HG03135 (cell line): ENCODE data around the gene C1QA.

Experiments used
- ATAC-seq: cut with Tn5 transposase; IDR thresholded peaks from one replicate; pipeline ENCODE4 v1.9.1; 2021; ENCODE audit warnings: mild to moderate bottlenecking, moderate library complexity; ENCODE audit not compliant: unreplicated experiment

C1QA gene

GRCh38 chr1:22612671-22613571 lies 23.5 kb upstream of the C1QA start:
- no peak for ATAC-seq

GRCh38 chr1:22613572-22613918 lies 22.9 kb upstream of the C1QA start:
- ATAC-seq = no peak

- no peak for ATAC-seq
Measured at GRCh38 chr1:22613951-22614350, 22.5 kb upstream of the C1QA start.

GRCh38 chr1:22615886-22616285 lies 20.5 kb upstream of the C1QA start:
- ATAC-seq = no peak

GRCh38 chr1:22616571-22616970 lies 19.9 kb upstream of the C1QA start:
- no peak for ATAC-seq

GRCh38 chr1:22618056-22618455 lies 18.4 kb upstream of the C1QA start:
- ATAC-seq = no peak

GRCh38 chr1:22619252-22619651 lies 17.2 kb upstream of the C1QA start:
- ATAC-seq = no peak

- no peak for ATAC-seq
Measured at GRCh38 chr1:22619798-22620197, 16.6 kb upstream of the C1QA start.

- ATAC-seq = no peak
Measured at GRCh38 chr1:22621761-22622160, 14.7 kb upstream of the C1QA start.

GRCh38 chr1:22625262-22625925 lies 11.0 kb upstream of the C1QA start:
- no peak for ATAC-seq

- no peak for ATAC-seq
Measured at GRCh38 chr1:22626237-22627157, 9.9 kb upstream of the C1QA start.

GRCh38 chr1:22627331-22627730 lies 9.1 kb upstream of the C1QA start:
- ATAC-seq = no peak

- no peak for ATAC-seq
Measured at GRCh38 chr1:22628698-22629444, 7.6 kb upstream of the C1QA start.

- ATAC-seq = no peak
Measured at GRCh38 chr1:22629886-22630285, 6.5 kb upstream of the C1QA start.

- no peak for ATAC-seq
Measured at GRCh38 chr1:22633697-22634463, 2.5 kb upstream of the C1QA start.

- ATAC-seq = no peak
Measured at GRCh38 chr1:22635436-22635835, 992 bp upstream of the C1QA start.

- no peak for ATAC-seq
Measured at GRCh38 chr1:22636927-22637326, 499 bp downstream of the C1QA start.

GRCh38 chr1:22637907-22638445 lies 1.5 kb downstream of the C1QA start:
- ATAC-seq = no peak

- no peak for ATAC-seq
Measured at GRCh38 chr1:22638476-22639234, 2.2 kb downstream of the C1QA start.
